Measurements from ENCODE around the gene RGS7.
"Not testable (repeated sequence)": the region's sequence is repeated elsewhere in the genome, so short reads cannot be mapped to it uniquely, and the experiment has no call there.

RGS7 gene

DNA sequence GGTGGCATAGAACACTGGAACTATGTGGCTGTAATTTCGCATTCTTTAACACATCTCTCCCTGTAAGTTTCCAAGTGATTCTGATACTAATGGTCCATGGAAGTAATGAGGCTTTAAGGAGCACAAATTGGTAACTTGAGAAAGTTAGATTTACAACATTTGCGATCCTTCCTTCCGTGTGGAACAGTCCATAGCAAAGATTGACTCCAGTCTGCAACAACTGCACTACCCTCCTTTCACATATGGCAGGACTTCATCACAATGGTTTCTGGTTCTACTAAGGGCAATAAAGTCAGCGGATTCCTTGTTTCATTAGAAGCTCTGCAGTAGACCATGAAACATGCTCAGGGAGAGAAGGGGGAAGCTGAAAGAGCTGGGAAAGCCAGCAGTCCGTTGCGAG lies 261.2 kb downstream of the RGS7 start:
- in situ Hi-C loops (cut with MboI; ENCODE audit: low sequenced_read_pairs): no loop called here

DNA sequence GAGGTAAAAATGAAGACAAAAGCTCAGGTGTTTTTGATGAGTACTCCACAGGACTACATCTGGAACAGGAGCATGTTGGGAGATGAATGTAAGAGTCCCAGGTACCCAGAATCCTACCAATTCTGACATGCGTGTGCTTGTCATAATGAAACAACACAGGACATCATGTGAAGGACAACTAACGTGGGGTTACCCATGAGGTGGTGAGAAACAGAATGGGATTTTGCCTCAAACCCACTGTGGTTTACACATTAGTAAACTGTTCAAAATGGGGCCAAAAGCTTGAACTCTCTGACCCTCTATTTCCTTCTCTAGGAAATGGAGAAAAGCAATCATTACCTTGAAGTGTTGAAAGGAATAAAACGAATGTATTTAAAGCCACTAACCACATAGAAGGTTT lies 266.2 kb downstream of the RGS7 start:
- in situ Hi-C loops (cut with MboI; ENCODE audit: low sequenced_read_pairs): no loop called here

DNA sequence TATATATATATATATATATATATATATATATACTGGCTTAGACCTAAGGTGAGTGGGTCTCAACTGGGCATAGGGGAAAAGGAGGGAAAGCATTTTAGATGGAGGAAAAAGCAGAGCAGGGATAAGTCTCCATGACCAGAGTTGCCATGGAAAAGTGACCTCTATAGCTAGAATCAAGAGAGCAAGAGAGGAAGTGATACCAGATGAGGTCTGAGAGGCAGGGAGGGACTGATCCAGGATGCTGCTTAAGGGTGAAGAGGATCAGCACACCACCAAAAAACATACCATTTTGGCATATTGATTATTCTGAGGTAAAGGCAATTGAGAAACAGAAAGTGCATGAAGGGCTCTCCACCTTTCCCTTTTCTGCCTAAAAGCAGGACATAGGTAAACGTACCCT lies 267.9 kb downstream of the RGS7 start:
- in situ Hi-C loops (cut with MboI; ENCODE audit: low sequenced_read_pairs): not testable (repeated sequence)

DNA sequence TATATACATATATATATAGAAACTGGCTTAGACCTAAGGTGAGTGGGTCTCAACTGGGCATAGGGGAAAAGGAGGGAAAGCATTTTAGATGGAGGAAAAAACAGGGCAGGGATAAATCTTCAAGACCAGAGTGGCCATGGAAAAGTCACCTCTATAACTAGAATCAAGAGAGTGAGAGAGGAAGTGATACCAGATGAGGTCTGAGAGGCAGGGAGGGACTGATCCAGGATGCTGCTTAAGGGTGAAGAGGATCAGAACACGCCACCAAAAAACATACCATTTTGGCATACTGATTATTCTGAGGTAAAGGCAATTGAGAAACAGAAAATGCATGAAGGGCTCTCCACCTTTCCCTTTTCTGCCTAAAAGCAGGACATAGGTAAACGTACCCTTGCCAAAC lies 268.9 kb downstream of the RGS7 start:
- in situ Hi-C loops (cut with MboI; ENCODE audit: low sequenced_read_pairs): not testable (repeated sequence)

DNA sequence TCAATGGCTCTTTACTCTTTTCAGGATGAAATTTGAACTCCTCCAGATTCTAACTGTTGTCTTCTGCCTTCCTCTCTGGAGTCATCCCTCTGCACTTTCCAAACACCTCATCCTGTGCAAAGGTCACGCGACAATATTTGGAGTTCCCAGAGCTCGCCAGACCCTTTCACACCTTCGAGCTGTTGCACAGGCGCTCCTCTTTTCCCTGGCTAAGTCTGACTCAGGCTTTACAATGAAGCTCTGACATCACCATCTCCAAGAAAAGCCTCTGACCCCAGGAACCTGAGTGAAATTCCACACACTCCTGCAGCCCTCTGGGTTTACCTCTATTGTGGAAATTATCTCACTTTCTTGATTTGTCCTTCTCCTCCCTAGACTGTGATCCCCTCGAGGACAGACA lies 270.3 kb downstream of the RGS7 start:
- in situ Hi-C loops (cut with MboI; ENCODE audit: low sequenced_read_pairs): no loop called here

DNA sequence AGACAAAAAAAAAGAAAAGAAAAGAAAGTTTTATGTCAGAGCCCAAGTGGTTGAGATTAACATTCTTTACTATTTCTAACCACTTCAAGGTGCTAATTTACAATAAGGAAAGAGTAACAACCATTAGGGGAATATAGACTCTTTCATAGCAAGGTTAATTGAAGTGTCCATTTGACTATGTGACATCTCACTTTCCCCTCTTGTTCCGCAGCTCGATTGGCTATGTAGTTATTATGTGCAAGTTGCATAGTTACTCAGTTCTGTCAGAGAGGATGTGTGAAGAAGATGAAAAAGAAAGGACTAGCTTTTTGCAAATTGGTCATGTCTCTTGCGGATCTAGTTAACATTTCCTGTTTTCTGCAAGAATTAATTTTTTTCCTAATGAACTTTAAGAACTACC lies 273.7 kb downstream of the RGS7 start:
- in situ Hi-C loops (cut with MboI; ENCODE audit: low sequenced_read_pairs): no loop called here

DNA sequence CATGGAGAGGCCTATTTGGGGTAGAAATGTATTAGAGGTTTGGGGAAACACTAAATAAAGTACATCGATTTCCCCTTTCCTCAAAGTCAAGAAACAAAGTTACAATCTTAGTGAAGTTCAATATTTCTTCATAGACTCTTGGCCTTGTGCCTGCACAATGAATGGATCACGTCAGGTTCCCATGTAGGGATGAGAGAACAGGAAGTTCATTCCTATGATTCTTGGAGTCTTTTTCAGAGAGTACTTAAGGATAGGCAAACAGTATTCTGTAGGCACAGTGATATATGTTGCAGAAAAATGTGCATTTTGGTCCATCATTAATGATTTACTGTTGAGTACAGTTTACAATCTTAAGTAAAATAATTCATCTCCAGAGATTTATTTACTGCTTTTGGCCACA lies 275.5 kb downstream of the RGS7 start:
- in situ Hi-C loops (cut with MboI; ENCODE audit: low sequenced_read_pairs): no loop called here

DNA sequence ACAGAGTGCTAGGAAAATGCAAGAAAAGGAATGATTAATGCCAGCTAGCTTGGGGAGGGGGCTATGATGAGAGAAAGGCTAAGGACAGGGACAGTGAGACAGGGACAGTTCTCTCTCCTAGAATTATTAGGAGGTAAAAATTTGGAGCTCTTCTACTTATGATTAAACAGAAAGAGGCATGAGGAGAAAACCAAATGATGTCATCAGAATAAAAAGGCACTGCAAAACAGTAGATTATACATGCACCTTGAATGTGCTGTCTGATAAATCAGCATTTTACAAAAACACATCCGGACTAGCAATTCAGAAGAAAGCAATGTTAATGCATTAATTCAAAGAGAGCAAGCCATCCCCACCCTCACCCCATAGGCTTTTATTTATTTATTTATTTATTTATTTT lies 277.5 kb downstream of the RGS7 start:
- in situ Hi-C loops (cut with MboI; ENCODE audit: low sequenced_read_pairs): no loop called here

DNA sequence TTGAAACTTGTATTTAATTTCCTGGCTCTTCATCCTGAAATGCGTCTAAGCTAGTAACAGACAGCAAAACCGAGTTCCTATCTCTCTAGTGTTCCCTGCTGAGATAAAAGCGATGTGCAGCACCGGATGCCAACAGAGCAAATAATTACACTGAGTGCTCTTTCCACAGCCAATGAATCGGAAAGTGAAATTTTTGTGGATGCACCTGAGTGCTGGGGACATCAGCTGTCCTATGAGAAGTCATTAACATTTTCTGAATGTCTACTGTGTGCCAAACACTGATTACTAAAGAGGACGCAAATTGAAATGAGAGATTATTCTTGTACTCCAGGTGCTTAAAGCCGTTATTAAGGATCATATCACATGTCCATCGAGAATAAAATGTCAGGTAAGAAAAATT lies 278.0 kb downstream of the RGS7 start:
- in situ Hi-C loops (cut with MboI; ENCODE audit: low sequenced_read_pairs): no loop called here

DNA sequence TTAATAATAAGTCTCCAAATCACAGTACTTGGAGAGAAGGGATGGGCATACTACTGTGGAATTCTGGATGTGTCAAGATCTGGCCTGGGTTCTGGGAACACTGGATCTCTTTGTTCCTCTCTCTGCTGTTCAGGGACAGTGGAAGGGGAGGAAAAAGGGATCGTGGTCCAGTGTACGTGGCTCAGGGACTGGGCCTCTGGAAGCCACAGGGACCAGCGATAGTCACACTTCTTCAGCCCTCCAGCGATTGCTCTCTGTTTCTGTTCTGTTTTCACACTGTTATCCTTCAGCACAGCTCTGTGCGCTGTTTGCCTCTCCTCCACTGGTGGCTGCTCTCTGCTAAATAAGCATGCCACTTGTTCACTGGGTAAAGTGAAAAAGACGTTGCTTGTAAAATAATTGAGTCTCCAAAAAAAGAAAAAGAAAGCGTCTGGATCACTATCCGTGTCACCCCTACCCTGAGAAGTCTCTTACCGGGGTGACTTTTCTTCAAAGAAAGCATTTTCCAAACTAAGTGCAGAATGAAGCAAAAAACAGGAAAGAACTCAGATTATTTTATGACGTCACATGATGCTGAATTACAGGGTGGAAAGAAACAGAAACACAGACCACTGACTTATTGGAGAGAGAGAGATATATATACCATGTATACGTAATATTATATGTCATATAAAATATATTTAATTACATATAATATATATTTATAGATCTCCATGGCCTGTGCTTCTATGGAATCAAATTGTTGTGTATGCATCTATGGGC lies 279.4 kb downstream of the RGS7 start:
- in situ Hi-C loops (cut with MboI; ENCODE audit: low sequenced_read_pairs): no loop called here

DNA sequence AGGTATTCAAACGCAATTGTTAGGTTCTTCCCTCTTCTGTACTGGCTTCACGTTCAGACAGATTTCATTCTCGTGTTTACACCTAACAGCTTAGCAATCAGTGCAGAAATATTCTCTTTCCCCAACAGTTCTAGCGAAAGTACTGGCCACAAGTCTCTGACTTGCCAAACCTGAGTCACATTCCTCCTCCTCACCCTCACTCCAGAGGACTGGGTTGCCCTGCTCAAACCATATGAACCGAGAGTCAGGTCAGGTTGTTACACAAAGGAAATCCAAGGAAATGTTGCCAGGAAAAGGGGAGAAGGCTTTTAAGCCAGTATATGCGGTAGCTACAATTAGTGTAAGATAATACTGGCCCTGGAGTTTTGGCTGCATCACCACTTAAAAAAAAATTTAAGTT lies 282.5 kb downstream of the RGS7 start:
- in situ Hi-C loops (cut with MboI; ENCODE audit: low sequenced_read_pairs): no loop called here

DNA sequence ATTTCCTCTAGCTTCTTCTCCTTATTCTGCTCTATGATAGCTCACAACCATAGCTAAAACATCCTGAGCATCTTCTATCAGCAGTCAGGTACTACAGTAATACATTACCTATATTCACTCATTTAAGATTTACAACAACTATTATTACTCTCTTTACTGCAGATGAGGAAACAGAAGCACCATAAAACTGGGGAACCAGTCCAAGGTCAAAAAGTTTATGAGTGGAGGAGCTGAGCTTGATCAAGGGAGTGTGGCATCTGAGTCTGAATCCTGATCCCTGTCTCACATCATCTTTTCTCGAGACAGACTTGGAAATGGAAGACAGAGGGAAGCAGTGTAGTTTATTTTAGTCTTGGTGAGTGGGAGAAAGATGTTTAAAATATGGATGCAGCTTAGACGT lies 288.6 kb downstream of the RGS7 start:
- in situ Hi-C loops (cut with MboI; ENCODE audit: low sequenced_read_pairs): no loop called here

DNA sequence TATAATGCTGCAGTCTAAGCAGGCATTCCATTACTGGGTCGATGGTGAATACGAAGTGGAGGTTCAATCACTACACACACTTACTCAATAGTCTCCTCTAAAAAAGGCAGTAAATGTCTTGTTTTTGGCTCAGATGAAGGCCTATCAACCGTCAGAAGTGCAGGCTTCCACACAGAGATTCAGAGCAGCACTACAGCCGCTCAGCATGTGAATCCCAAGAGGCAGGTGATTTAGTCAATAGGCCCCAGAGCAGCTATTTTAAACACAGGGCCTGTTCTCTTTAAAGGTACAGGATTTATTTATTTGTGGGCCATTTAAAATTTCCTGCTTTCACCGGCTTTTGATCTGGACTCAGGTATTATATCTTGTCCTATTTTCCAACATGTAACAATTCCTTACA lies 293.7 kb downstream of the RGS7 start:
- in situ Hi-C loops (cut with MboI; ENCODE audit: low sequenced_read_pairs): no loop called here

DNA sequence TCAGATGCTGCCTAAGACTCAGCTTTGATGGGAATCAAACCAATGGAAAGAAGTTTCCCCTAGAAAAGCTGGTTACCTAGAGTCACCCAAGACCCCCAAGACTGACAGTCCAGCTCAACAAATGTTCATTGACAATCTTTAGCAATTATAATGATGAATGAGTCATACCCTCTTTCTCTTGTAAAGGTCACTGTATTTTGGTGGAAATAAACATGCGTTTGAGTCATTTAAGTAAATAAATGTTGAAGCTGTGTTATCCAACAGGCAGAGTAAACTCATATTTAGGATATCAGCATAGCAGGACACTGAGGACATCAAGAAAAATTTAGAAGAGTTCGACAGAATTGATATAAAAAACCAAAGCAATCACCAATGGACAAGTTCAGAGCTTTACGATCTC lies 295.9 kb downstream of the RGS7 start:
- in situ Hi-C loops (cut with MboI; ENCODE audit: low sequenced_read_pairs): no loop called here

DNA sequence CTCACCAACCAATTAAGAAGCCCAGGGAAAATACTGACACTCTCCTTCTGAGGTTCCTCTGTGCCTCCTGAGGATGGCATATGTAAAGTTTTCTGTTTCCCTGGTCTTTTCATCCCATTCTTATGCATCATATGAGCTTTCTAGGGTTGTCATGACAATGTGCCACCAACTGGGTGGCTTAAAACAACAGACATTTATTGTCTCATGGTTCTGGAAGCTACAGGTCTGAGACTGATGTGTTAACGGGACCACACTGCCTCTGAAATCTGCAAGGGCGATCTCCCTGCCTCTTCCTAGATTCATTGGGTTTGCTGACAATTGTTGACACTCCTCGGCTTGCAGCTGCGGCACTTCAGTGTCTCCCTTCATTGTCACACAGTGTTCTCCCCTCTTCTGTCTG lies 308.4 kb downstream of the RGS7 start:
- in situ Hi-C loops (cut with MboI; ENCODE audit: low sequenced_read_pairs): no loop called here

DNA sequence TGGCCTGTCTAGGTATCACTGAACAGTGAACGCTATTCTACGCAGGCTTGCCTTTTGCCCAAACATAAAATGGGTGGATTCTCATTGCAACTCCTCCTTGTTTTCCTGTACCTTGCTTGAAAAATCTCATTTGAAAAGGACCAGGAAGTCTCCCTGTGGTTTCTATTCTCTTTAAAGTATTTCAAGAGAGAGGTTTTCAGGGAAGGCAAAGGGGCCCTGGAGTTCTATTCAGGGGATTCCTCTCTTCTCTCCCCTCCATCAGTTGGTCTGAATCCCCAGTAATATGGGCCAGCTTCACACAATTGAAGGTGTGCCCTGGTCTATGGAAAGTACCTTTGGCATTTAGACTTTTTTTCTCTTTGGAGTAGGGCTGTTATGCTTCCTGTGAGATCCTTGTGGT lies 311.3 kb downstream of the RGS7 start:
- in situ Hi-C loops (cut with MboI; ENCODE audit: low sequenced_read_pairs): no loop called here

DNA sequence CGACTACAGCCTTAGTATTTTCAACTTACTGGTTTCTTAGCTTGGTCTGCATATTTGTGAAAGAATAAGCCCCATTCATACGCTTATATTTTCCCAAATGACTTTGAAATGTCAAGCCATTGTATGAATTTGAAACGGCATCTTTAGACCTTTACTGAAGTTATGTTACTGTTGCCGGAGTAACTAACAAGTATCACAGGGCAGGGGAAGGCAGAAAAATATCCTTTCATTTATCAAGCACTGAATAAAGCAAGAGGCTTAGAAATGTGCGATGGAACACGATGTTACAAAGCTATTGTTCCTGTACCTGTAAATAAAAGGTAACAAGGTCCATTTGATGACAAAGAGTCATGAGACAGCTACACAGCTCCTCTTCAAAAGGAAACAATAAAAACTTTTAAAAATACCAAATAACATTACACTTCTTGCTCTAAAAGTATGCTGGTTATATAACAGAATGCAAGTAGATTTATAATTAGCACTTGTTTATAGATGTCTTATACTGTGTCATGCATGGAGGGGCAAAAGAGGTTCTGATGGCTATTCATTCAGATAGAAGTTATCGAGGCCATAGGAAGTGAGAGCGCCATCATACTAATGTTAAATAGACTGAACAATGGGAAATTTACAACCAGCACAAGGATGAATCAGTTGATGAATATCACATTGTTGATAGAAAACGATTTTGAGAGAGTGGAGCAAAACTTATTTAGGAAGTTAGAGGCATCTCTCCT lies 322.6 kb downstream of the RGS7 start:
- in situ Hi-C loops (cut with MboI; ENCODE audit: low sequenced_read_pairs): no loop called here

DNA sequence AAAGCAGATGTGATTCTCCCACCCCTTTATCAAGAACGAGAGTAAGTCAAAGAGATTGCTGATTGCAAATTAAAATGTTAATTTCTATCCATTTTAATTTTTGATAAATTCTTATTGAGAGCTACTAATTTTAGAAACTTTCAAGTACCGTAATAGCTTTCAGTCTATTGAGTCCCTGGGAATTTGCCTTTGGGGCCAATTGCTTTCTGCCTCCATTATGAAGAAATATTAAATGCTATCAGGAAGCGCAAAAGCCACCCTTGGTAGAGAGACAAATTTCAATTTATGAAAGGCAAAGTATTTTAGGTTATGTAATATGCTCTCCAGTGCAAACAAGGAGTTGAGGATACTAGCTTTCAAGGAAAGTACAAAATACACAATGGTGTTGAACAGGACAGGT lies 332.2 kb downstream of the RGS7 start:
- in situ Hi-C loops (cut with MboI; ENCODE audit: low sequenced_read_pairs): no loop called here

DNA sequence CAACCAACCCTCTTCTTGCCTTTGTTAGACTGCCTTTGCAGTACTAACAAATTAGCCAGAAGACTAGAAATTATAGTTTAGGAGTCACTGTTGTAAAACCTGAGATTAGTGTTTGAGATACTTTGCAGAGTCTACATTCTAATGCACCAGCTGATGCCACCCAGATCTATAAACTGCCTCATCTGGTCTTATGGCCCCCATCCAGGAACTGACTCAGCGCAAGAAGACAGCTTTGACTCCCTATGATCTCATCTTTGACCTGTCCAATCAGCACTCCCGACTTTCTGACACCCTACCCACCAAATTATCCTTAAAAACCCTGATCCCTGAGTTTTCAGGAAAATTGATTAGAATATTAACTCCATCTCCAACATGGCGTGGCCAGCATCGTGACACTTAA lies 334.6 kb downstream of the RGS7 start:
- in situ Hi-C loops (cut with MboI; ENCODE audit: low sequenced_read_pairs): no loop called here

DNA sequence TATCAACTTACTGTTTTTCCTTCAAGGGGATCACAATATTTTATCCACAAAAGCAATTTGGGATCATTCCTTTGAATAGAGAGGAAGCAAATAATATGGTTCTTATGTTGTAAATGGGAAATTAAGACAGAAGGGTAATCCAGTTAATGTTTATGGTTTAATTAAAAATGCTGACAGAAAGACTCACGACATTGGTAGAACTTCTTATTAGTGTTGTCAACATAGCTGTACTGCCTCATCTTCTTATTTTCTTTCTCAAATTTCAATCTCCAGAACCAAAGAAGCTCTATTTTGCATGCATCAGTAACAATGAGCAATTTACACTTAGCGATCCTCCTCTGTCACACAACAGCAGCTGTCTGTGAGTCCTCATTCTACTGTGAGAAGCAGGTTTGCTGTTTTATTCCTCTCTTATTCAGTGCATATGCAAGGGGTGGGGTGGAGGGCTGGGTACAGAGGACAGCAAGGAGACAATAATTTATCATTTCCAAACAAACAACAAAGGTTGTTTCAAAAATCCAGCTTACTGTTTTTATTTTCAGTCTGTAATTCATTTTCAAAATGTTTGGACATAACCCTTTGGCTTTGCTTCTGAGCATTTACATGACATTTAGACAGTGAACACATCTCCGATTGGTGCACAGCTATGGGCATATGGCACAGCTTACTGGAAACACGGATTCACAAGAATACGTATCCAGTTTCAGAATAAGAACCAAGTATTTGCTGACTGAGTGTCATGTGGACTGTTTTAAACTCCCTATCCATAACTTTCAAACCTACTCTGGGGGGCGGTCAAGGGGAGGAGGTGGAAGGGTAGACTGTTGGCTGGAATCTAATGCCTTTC lies 335.9 kb downstream of the RGS7 start:
- in situ Hi-C loops (cut with MboI; ENCODE audit: low sequenced_read_pairs): no loop called here

DNA sequence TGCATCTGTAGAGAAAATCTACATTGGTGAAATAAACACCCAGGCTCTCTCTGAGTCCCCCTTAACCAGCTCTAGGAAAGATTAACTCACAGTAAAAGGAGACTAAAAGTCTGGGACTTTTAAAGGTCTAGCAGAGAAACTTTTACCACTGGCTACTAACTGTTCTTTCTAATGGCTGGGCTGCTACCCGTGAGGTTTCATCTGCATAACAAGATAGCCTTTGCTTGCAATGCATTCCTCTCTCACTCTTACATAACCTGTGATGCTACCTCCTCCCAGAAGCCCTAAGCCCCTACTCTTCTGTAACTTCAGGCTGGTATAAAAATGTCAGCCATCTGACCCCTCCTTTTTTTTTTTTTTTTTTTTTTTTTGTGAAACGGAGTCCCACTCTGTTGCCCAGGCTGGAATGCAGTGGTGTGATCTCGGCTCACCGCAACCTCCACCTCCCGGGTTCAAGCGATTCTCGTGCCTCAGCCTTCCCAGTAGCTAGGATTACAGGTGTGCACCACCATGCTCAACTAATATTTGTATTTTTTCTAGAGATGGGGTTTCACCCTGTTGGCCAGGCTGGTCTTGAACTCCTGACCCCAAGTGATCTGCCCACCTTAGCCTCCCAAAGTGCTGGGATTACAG lies 344.2 kb downstream of the RGS7 start:
- in situ Hi-C loops (cut with MboI; ENCODE audit: low sequenced_read_pairs): no loop called here
